Measurements from ENCODE around the gene GET3. TPM values are rescaled to one million over a fixed set of nuclear protein-coding genes. Genes with fewer than 3 reads are reported as not detected.

GET3 gene
- total and polyA plus RNA-seq, 2 donors (not counting 3 experiments of a cell fraction or from before 2014, with no cell fraction given), result 74.8 to 197 TPM

DNA sequence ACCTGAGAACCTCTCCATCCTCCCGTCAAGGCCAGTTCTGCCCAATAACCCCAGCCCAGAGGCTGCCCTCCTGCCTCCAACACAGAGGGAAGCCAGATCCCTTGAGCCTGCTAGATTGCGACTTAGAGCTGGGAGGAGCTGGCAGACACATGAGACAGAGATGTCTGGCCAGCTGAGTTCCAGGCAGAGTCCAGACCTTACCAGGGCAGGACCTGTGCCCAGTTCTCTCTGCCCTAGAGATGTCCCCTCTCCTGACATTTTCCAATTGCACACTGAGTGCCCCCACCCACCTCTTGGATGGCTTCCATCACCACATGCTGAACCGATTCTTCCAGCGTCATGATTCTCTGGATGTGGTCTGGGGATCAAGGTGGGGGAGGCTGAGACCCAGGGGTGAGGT lies 35.0 kb downstream of the GET3 start:
- Histone ChIP-seq H2AFZ (ENCODE audit: low read depth, low read length) (no peak overlapping the region), H3K9ac (replicated peaks; ENCODE audit: extremely low read depth, insufficient read depth, low read length) (no peak overlapping the region), H3K79me2 (ENCODE audit: control insufficient read depth, insufficient read depth, low read length) (no peaks in the 10 kb centered on the region), H3K4me3 (replicated peaks in 1 of 3; ENCODE audit: insufficient read depth in 1 of 3, low read depth in 1 of 3, low read length in 3 of 3) (no peak overlapping the region), H4K20me1 (replicated peaks; ENCODE audit: control insufficient read depth, extremely low read depth, insufficient read depth, low read length) (no peaks in the 10 kb centered on the region), H3K4me1 (ENCODE audit: control insufficient read depth, extremely low read depth, insufficient read depth, low read length) (peaks cover 6% of the 10 kb centered on the region), H3K4me2 (ENCODE audit: insufficient read depth, low read length) (no peak overlapping the region), H3K9me1 (replicated peaks; ENCODE audit: control insufficient read depth, extremely low read depth, insufficient read depth, low read length) (no peaks in the 10 kb centered on the region), H3K27me3 (ENCODE audit: control insufficient read depth in 2 of 2, insufficient read depth in 2 of 2, low read length in 2 of 2) (no peaks in the 10 kb centered on the region), H3K27ac (ENCODE audit: insufficient read depth, low read depth, low read length) (no peak overlapping the region), H3K36me3 (ENCODE audit: control insufficient read depth in 2 of 2, extremely low read depth in 1 of 2, insufficient read depth in 2 of 2, low read length in 2 of 2) (no peaks in the 10 kb centered on the region), H3K9me3 (replicated peaks; ENCODE audit: control insufficient read depth, insufficient read depth, low read length) (no peaks in the 10 kb centered on the region)
- ChIA-PET POLR2A (interaction anchor here (1.0 kb wide), 1 partner anchor 21 kb away, joined by 3 read pairs; no protein-coding TSS in a partner anchor), CTCF (interaction anchor here (1.8 to 10.3 kb wide), 4 partner anchors 11 to 75 kb away, joined by 8 to 387 read pairs (median 86); partner anchors contain the start of genes JUNB, PRDX2 and THSD8)
- dilution Hi-C loops (cut with MboI; ENCODE audit: extremely low pct_ligation_motif_present, low sequenced_read_pairs), result no loop called here
- no TSS peak for BruUV-seq (replicated peaks)
- intact Hi-C loops (cut with micrococcal nuclease), result no loop called here
- DNase-seq (ENCODE audit: low read depth, low spot score) (no peak), FAIRE-seq (no peak)
- TF ChIP-seq EZH2 (IDR thresholded peaks at IDR 0.05; ENCODE audit: borderline replicate concordance, low read depth, low read length, severe bottlenecking), result no peak
- TF ChIP-seq MYC (IDR thresholded peaks at IDR 0.05; ENCODE audit: low read depth, low read length), result no peak
- TF ChIP-seq FOS (IDR thresholded peaks at IDR 0.05; ENCODE audit: borderline replicate concordance, insufficient read depth, low read length), result no peak
- no peak for TF ChIP-seq GATA2 (IDR thresholded peaks at IDR 0.05; ENCODE audit: insufficient read depth, insufficient read length, low read depth, low read length)
- TF ChIP-seq, protein P1, sequence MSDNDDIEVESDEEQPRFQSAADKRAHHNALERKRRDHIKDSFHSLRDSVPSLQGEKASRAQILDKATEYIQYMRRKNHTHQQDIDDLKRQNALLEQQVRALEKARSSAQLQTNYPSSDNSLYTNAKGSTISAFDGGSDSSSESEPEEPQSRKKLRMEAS (IDR thresholded peaks at IDR 0.05; ENCODE audit: insufficient read depth, insufficient read length), result no peak
- no peak for TF ChIP-seq POLR2AphosphoS5 (IDR thresholded peaks at IDR 0.05; ENCODE audit: insufficient read depth, low read depth, low read length)
- TF ChIP-seq POLR2A (IDR thresholded peaks at IDR 0.05; ENCODE audit: low read depth, low read length), result no peak
- no peak for TF ChIP-seq JUN (IDR thresholded peaks at IDR 0.05; ENCODE audit: borderline replicate concordance, insufficient read depth, insufficient read length, low read depth)
- TF ChIP-seq, protein P2, sequence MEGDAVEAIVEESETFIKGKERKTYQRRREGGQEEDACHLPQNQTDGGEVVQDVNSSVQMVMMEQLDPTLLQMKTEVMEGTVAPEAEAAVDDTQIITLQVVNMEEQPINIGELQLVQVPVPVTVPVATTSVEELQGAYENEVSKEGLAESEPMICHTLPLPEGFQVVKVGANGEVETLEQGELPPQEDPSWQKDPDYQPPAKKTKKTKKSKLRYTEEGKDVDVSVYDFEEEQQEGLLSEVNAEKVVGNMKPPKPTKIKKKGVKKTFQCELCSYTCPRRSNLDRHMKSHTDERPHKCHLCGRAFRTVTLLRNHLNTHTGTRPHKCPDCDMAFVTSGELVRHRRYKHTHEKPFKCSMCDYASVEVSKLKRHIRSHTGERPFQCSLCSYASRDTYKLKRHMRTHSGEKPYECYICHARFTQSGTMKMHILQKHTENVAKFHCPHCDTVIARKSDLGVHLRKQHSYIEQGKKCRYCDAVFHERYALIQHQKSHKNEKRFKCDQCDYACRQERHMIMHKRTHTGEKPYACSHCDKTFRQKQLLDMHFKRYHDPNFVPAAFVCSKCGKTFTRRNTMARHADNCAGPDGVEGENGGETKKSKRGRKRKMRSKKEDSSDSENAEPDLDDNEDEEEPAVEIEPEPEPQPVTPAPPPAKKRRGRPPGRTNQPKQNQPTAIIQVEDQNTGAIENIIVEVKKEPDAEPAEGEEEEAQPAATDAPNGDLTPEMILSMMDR (IDR thresholded peaks at IDR 0.05; ENCODE audit: extremely low read depth in 1 of 2, insufficient read depth in 1 of 2, low read depth in 1 of 2, low read length in 2 of 2), result no peak

Measured in endothelial cell of umbilical vein (primary cell).